Kidney (tissue), 14 donors: ENCODE measurements around the gene ARHGEF12. TPM values are rescaled to one million over a fixed set of nuclear protein-coding genes. Genes with fewer than 3 reads are reported as not detected.

Source experiments
- DNase-seq, 5 donors: peaks; one replicate each; pipeline ENCODE4 v3.0.0-alpha.2; 2013 to 2020
- FAIRE-seq: peaks from 2 replicates; lab custom pipeline; 2012; peaks lifted over from hg19 to GRCh38; lab: Jason Lieb, UNC
- H3K27ac ChIP-seq, 2 donors: one replicate each; pipeline ENCODE4 v1.7.0; 2013; ENCODE audit warnings: low read depth in 2 of 2, low read length in 2 of 2, inconsistent platforms in 1 of 2
- H3K27me3 ChIP-seq: one replicate; pipeline ENCODE4 v1.7.1; 2013; ENCODE audit warnings: low read length, inconsistent platforms; ENCODE audit not compliant: control insufficient read depth, insufficient read depth
- H3K36me3 ChIP-seq, 3 donors: one replicate each; pipeline versions ENCODE4 v1.7.0 to v1.7.1; 2013; ENCODE audit warnings: low read length in 3 of 3, control low read depth in 1 of 3, inconsistent platforms in 1 of 3; ENCODE audit not compliant: insufficient read depth in 3 of 3, control insufficient read depth in 2 of 3
- H3K4me1 ChIP-seq, 3 donors: one replicate each; pipeline versions ENCODE4 v1.7.0 to v1.7.1; 2013; ENCODE audit warnings: low read length in 3 of 3, inconsistent platforms in 1 of 3, low read depth in 1 of 3; ENCODE audit not compliant: control insufficient read depth in 2 of 3, insufficient read depth in 2 of 3
- H3K4me3 ChIP-seq, 3 donors: one replicate each; pipeline versions ENCODE4 v1.7.0 to v1.8.1; 2013; ENCODE audit warnings: low read length in 3 of 3, control low read depth in 1 of 3, inconsistent platforms in 1 of 3
- H3K9ac ChIP-seq, 3 donors: one replicate each; pipeline versions ENCODE4 v1.7.0 to v1.7.1; 2013; ENCODE audit warnings: low read length in 3 of 3, control low read depth in 1 of 3, inconsistent platforms in 1 of 3
- H3K9me3 ChIP-seq, 3 donors: one replicate each; pipeline versions ENCODE4 v1.7.0 to v1.7.1; 2013; ENCODE audit warnings: low read length in 3 of 3, control low read depth in 1 of 3, inconsistent platforms in 1 of 3; ENCODE audit not compliant: control insufficient read depth in 2 of 3, insufficient read depth in 1 of 3
- CTCF ChIP-seq: IDR thresholded peaks from 3 replicates; pipeline ENCODE4 v1.5.1; 2012; ENCODE audit warnings: mild to moderate bottlenecking, moderate library complexity, borderline replicate concordance; ENCODE audit not compliant: insufficient read depth; ENCODE audit errors: extremely low read depth
- intact Hi-C: fragments of 100-400 bp; cut with DNase I; formaldehyde crosslinking; loops from one replicate; pipeline ENCODE4 v1.11.1; 2022
- polyA plus RNA-seq: library from polyadenylated mRNA; stranded (reverse); fragments of 350-450 nt; fragmentation: Illumina TruSeq; extraction: RNeasy Lipid Tissue Mini Kit (QIAGEN cat#74804); gene quantifications from one replicate; pipeline ENCODE4 v1.2.3, GENCODE V29; 2014; ENCODE audit warnings: low read depth, low replicate concordance; ENCODE audit not compliant: insufficient read depth
- total RNA-seq: library from RNA; stranded (reverse); fragmentation: NEBNext Ultra II Directional; extraction: Animal tissue kit (Norgen Biotek cat#: 25700); gene quantifications from one replicate; pipeline ENCODE4 v1.2.1, GENCODE V29; 2021
- donor health status: control.
- donor health status: control.
- donor health status: control.
- donor health status: control.
- donor health status: control.
- donor health status: DM: yes; HTN: yes; CAD: no.
- donor health status: Normal renal cell carcinoma (clear cell type).

The ARHGEF12 gene
- total and polyA plus RNA-seq, 2 donors from 2014 or later, result 21.1 to 161 TPM

- no peaks in the 10 kb centered on the region for H3K36me3 ChIP-seq
- H3K9me3 ChIP-seq, result no peaks in the 10 kb centered on the region
- DNase-seq, result no peak
- no peaks in the 10 kb centered on the region for H3K4me1 ChIP-seq
- no peak for FAIRE-seq
- no peak for TF ChIP-seq CTCF
- intact Hi-C loops, result no loop called here
- no peak overlapping the region for H3K27ac ChIP-seq
- H3K9ac ChIP-seq, result no peak overlapping the region
- H3K27me3 ChIP-seq, result no peaks in the 10 kb centered on the region
- H3K4me3 ChIP-seq, result no peak overlapping the region
Observed at GRCh38 chr11:120532082-120532831, 196.0 kb downstream of the ARHGEF12 start.

DNA sequence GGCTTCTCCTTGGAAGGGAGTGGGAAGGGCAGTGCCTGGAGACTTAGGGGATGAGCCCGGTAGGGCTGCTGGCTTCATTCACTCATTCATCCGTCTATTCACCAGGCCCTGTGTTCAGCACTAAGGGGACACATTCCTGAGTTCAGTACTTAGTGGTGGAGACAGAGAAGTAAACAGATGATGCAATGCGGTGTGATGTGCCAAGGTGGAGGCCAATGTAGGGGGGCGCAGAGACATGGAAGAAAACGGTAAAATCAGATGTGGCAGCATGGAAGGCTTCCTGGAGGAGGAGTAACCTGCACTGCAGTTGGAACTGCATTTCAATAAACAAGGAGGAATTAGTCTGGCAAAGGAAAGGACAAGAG, 196.6 kb downstream of the ARHGEF12 start:
- no peaks in the 10 kb centered on the region for H3K27me3 ChIP-seq
- no peak overlapping the region for H3K4me3 ChIP-seq
- FAIRE-seq (no peak), DNase-seq (no peak)
- TF ChIP-seq CTCF, result no peak
- H3K9ac ChIP-seq, result no peak overlapping the region
- no peaks in the 10 kb centered on the region for H3K9me3 ChIP-seq
- no peak overlapping the region for H3K27ac ChIP-seq
- no peaks in the 10 kb centered on the region for H3K36me3 ChIP-seq
- H3K4me1 ChIP-seq, result no peaks in the 10 kb centered on the region
- intact Hi-C loops, result no loop called here

GRCh38 chr11:120536091-120536796, 200.0 kb downstream of the ARHGEF12 start:
- DNase-seq, result no peak
- Histone ChIP-seq H3K4me3 (no peak overlapping the region), H3K9me3 (no peaks in the 10 kb centered on the region), H3K27ac (no peak overlapping the region), H3K27me3 (no peaks in the 10 kb centered on the region), H3K9ac (no peak overlapping the region), H3K4me1 (no peaks in the 10 kb centered on the region), H3K36me3 (no peaks in the 10 kb centered on the region)
- intact Hi-C loops, result no loop called here
- TF ChIP-seq CTCF, result no peak
- FAIRE-seq, result no peak
